Measurements from ENCODE around the gene VWA5B1. TPM values are rescaled to one million over a fixed set of nuclear protein-coding genes. Genes with fewer than 3 reads are reported as not detected.

Gene VWA5B1
- total RNA-seq, 2 experiments from 2014 or later = not detected

- peaks cover 2% of the 10 kb centered on the region for H3K4me1 Mint-ChIP-seq (ENCODE audit: low read depth)
- H3K27ac Mint-ChIP-seq = no peak overlapping the region
- no peak overlapping the region for H3K4me3 Mint-ChIP-seq
- POLR2A ChIA-PET = no interaction called here
- no peak for DNase-seq
- CTCF ChIA-PET = interaction anchor here (0.6 to 8.6 kb wide), 5 partner anchors 12 to 114 kb away, joined by 3 to 62 read pairs (median 4); no protein-coding TSS in a partner anchor
- H3K9me3 Mint-ChIP-seq = no peaks in the 10 kb centered on the region
- no peaks in the 10 kb centered on the region for H3K36me3 Mint-ChIP-seq
- intact Hi-C loops (cut with micrococcal nuclease) = no loop called here
- H3K27me3 Mint-ChIP-seq = peaks cover 33% of the 10 kb centered on the region
These were observed 90.0 kb downstream of the VWA5B1 start for GRCh38 chr1:20380616-20381035.

DNA sequence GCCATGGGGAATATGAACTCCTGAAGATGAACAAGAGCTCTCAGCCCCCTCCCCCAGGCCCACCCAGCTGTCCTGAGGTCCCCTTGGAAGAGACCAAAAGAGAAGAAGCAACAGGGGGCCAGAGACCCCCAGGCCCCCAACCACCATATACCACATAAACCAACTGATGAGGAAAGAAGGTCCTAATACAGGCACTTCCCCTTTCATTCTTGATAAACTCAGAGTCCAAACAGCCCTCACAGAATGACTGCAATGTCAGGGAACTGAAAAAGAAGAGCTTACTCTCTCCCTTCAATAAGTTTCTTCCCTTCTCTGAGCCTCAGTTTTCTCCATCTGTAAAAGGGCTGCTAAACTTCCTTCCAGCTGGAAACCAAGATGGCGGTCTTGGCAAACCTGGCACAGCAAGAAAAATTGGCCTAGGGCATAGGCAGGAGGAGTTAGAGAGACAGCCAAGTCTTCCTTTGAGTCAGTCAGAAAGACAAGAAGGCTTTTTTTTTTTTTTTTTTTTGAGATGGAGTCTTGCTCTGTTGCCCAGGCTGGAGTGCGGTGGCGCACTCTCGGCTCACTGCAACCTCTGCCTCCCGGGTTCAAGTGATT lies 90.5 kb downstream of the VWA5B1 start:
- ChIA-PET CTCF (interaction anchor here (1.3 to 8.6 kb wide), 4 partner anchors 13 to 113 kb away, joined by 4 to 62 read pairs (median 6); no protein-coding TSS in a partner anchor), POLR2A (interaction anchor here (0.6 kb wide), 1 partner anchor 964 kb away, joined by 3 read pairs; no protein-coding TSS in a partner anchor)
- Mint-ChIP-seq H3K36me3 (no peaks in the 10 kb centered on the region), H3K4me3 (no peak overlapping the region), H3K27me3 (peaks cover 35% of the 10 kb centered on the region), H3K27ac (no peak overlapping the region), H3K9me3 (no peaks in the 10 kb centered on the region), H3K4me1 (ENCODE audit: low read depth) (peaks cover 2% of the 10 kb centered on the region)
- intact Hi-C loops (cut with micrococcal nuclease) = no loop called here
- DNase-seq = no peak

GRCh38 chr1:20381961-20382360 lies 91.3 kb downstream of the VWA5B1 start:
- Mint-ChIP-seq H3K27me3 (peaks cover 39% of the 10 kb centered on the region), H3K9me3 (no peaks in the 10 kb centered on the region), H3K36me3 (no peaks in the 10 kb centered on the region), H3K4me3 (no peak overlapping the region), H3K27ac (no peak overlapping the region), H3K4me1 (ENCODE audit: low read depth) (peaks cover 2% of the 10 kb centered on the region)
- intact Hi-C loops (cut with micrococcal nuclease) = no loop called here
- no peak for DNase-seq
- CTCF ChIA-PET = interaction anchor here (1.1 to 8.6 kb wide), 3 partner anchors 15 to 112 kb away, joined by 3 to 62 read pairs (median 8); no protein-coding TSS in a partner anchor
- POLR2A ChIA-PET = interaction anchor here (0.6 kb wide), 1 partner anchor 963 kb away, joined by 3 read pairs; no protein-coding TSS in a partner anchor

DNA sequence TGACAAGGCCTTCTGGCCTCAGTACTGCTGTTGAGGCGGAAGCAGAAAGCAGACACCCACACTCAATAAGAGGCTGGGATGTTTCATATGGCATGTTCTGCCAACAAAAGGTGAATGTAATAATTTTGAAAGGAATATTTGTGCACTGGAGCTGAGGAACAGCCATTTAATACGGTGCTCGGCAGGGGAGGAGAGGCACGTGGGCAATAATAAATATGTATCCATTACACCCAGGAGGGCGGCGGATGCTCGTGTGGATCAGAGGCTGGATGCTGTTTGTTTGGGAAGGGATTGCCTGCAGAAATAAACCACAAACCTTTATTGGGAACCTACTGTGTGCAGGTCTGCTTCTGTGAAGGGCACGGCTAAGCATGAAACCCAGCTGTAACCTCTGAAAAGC lies 92.0 kb downstream of the VWA5B1 start:
- no peak for DNase-seq
- no peak overlapping the region for H3K4me3 Mint-ChIP-seq
- POLR2A ChIA-PET = no interaction called here
- intact Hi-C loops (cut with micrococcal nuclease) = no loop called here
- no peaks in the 10 kb centered on the region for H3K9me3 Mint-ChIP-seq
- peaks cover 42% of the 10 kb centered on the region for H3K27me3 Mint-ChIP-seq
- CTCF ChIA-PET = interaction anchor here (1.1 to 2.6 kb wide), 2 partner anchors 16 to 21 kb away, joined by 3 to 8 read pairs; no protein-coding TSS in a partner anchor
- peaks cover 2% of the 10 kb centered on the region for H3K4me1 Mint-ChIP-seq (ENCODE audit: low read depth)
- H3K27ac Mint-ChIP-seq = no peak overlapping the region
- no peaks in the 10 kb centered on the region for H3K36me3 Mint-ChIP-seq

GRCh38 chr1:20383631-20384030 lies 93.0 kb downstream of the VWA5B1 start:
- intact Hi-C loops (cut with micrococcal nuclease) = no loop called here

GRCh38 chr1:20385630-20386029 lies 95.0 kb downstream of the VWA5B1 start:
- ChIA-PET CTCF (no interaction called here), POLR2A (no interaction called here)
- Mint-ChIP-seq H3K36me3 (no peaks in the 10 kb centered on the region), H3K4me3 (no peak overlapping the region), H3K27me3 (peaks cover 45% of the 10 kb centered on the region), H3K9me3 (no peaks in the 10 kb centered on the region), H3K4me1 (ENCODE audit: low read depth) (no peaks in the 10 kb centered on the region), H3K27ac (no peak overlapping the region)
- DNase-seq = peak; percentile 4
- intact Hi-C loops (cut with micrococcal nuclease) = no loop called here

More at GRCh38 chr1:20383631-20384030, 93.0 kb downstream of the VWA5B1 start:
- CTCF ChIA-PET = interaction anchor here (2.6 kb wide), 1 partner anchor 22 kb away, joined by 8 read pairs; no protein-coding TSS in a partner anchor
- Mint-ChIP-seq H3K4me3 (no peak overlapping the region), H3K27ac (no peak overlapping the region), H3K27me3 (peaks cover 44% of the 10 kb centered on the region), H3K9me3 (no peaks in the 10 kb centered on the region), H3K4me1 (ENCODE audit: low read depth) (peaks cover 2% of the 10 kb centered on the region), H3K36me3 (no peaks in the 10 kb centered on the region)
- POLR2A ChIA-PET = no interaction called here
- no peak for DNase-seq

DNA sequence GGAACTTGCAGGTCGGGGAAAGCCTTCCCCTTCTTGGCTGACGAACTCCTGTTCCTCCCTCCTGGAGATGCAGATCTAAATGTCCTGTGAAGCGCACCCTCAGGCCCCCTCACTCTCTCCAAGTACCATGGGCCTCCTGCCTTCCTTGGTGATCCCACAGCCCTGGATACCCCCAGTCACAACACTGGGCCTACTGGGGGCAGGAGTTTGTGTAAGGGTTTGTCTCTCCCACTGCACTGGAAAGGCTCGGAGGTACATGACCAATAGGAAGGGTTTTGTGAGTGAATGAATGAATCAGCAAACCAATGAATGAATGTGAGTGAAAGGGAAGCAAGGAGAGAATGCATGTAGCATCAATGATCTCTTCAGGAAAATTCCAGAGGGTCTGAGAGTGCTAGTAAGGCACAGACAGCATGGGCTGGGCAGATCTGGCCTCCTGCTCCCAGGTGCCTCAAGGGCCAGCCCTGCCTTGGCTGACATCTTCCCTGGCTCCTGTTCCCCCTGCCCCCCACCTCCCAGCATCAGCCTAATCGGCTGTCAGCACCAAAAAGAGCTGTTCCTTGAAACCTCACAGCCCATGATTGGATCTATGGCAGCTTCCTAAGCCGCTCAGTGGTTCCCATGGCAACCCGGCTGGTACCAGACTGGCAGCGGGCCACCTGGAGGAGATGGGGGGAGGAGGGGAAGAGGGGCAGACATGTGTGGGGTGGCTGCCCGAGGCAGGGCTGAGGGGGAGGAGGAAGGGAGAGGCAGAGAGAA lies 95.8 kb downstream of the VWA5B1 start:
- peaks cover 49% of the 10 kb centered on the region for H3K27me3 Mint-ChIP-seq
- CTCF ChIA-PET = no interaction called here

GRCh38 chr1:20389571-20389970 lies 98.9 kb downstream of the VWA5B1 start:
- no peak overlapping the region for H3K4me3 Mint-ChIP-seq
- POLR2A ChIA-PET = no interaction called here
- H3K4me1 Mint-ChIP-seq (ENCODE audit: low read depth) = no peaks in the 10 kb centered on the region
- H3K36me3 Mint-ChIP-seq = no peaks in the 10 kb centered on the region
- intact Hi-C loops (cut with micrococcal nuclease) = no loop called here
- DNase-seq = no peak
- H3K9me3 Mint-ChIP-seq = peaks cover 6% of the 10 kb centered on the region
- H3K27me3 Mint-ChIP-seq = peaks cover 50% of the 10 kb centered on the region
- CTCF ChIA-PET = interaction anchor here (1.0 to 1.4 kb wide), 2 partner anchors 12 to 177 kb away, joined by 3 to 5 read pairs; no protein-coding TSS in a partner anchor
- no peak overlapping the region for H3K27ac Mint-ChIP-seq

More for the DNA sequence above, 95.8 kb downstream of the VWA5B1 start:
- Mint-ChIP-seq H3K4me1 (ENCODE audit: low read depth) (no peaks in the 10 kb centered on the region), H3K4me3 (no peak overlapping the region), H3K9me3 (no peaks in the 10 kb centered on the region), H3K27ac (no peak overlapping the region), H3K36me3 (no peaks in the 10 kb centered on the region)
- POLR2A ChIA-PET = no interaction called here
- intact Hi-C loops (cut with micrococcal nuclease) = no loop called here
- DNase-seq = peak; percentile 4

DNA sequence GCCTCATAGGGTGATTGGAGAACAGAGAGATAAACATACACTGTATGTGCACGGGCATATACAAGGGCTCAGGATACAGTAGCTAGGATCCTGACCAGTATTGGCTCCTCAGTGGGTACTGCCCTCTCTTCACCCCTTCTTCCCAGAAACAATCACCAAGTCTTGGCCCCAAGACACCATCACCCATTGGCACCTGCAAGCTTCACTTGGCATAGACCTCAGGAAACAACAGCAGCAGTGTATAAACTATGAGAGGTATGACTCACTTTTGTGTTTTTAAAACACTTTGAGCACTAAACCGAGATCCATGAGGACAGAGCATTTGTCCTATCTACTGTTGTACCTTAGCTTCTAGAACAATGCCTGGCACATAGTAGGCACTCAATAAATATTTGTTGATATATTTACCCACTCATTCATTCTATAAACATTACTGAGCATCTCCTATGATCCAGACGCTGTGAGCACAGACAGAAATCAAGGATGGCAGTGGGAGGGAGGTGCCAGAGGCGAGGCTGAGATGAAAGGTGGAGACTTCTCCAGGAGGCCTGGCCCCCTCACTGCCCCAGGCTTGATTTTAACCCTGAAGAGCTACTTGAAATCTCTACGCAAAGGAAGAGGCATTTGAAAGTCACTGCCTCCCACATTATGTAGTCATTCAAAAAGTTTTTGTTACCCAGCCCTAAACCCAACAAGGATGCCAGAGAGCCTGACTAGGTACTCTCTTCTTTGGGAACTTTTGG lies 100.1 kb downstream of the VWA5B1 start:
- ChIA-PET CTCF (interaction anchor here (1.4 kb wide), 1 partner anchor 13 kb away, joined by 5 read pairs; no protein-coding TSS in a partner anchor), POLR2A (no interaction called here)
- no peak for DNase-seq
- Mint-ChIP-seq H3K36me3 (no peaks in the 10 kb centered on the region), H3K27me3 (peaks cover 40% of the 10 kb centered on the region), H3K4me1 (ENCODE audit: low read depth) (no peaks in the 10 kb centered on the region), H3K4me3 (no peak overlapping the region), H3K27ac (no peak overlapping the region), H3K9me3 (peaks cover 14% of the 10 kb centered on the region)
- intact Hi-C loops (cut with micrococcal nuclease) = no loop called here

- no peaks in the 10 kb centered on the region for H3K36me3 Mint-ChIP-seq
- no peak overlapping the region for H3K27ac Mint-ChIP-seq
- CTCF ChIA-PET = interaction anchor here (1.3 kb wide), 1 partner anchor 33 kb away, joined by 4 read pairs; no protein-coding TSS in a partner anchor
- H3K4me3 Mint-ChIP-seq = no peak overlapping the region
- intact Hi-C loops (cut with micrococcal nuclease) = no loop called here
- peaks cover 35% of the 10 kb centered on the region for H3K27me3 Mint-ChIP-seq
- no peak for DNase-seq
- H3K4me1 Mint-ChIP-seq (ENCODE audit: low read depth) = no peaks in the 10 kb centered on the region
- POLR2A ChIA-PET = no interaction called here
- H3K9me3 Mint-ChIP-seq = peaks cover 16% of the 10 kb centered on the region
These were observed 104.6 kb downstream of the VWA5B1 start for GRCh38 chr1:20395255-20395654.

DNA sequence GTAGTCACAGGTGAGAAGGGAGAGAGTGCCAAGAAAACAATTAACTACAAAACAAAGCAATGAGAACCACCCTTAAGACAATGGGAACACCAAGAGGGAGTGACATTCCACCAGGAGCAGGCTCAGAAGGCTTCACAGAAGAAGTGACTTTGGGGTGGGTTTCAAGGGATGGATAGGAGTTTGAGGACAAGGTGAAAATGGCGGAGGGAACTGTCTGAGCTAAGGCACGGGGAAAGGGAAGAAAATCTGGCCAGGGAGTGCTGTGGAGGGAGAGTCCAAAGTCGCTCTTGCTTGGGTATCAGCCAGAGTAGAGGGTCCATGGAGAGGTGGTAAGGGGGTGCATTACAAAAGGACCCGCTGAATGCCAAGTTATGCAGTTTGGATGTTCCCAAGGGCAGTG lies 108.1 kb downstream of the VWA5B1 start:
- ChIA-PET CTCF (no interaction called here), POLR2A (no interaction called here)
- no peak overlapping the region for H3K4me3 Mint-ChIP-seq
- H3K4me1 Mint-ChIP-seq (ENCODE audit: low read depth) = no peaks in the 10 kb centered on the region
- H3K9me3 Mint-ChIP-seq = peaks cover 16% of the 10 kb centered on the region
- DNase-seq = no peak
- intact Hi-C loops (cut with micrococcal nuclease) = no loop called here
- H3K27ac Mint-ChIP-seq = no peak overlapping the region
- peaks cover 39% of the 10 kb centered on the region for H3K27me3 Mint-ChIP-seq
- H3K36me3 Mint-ChIP-seq = no peaks in the 10 kb centered on the region

DNA sequence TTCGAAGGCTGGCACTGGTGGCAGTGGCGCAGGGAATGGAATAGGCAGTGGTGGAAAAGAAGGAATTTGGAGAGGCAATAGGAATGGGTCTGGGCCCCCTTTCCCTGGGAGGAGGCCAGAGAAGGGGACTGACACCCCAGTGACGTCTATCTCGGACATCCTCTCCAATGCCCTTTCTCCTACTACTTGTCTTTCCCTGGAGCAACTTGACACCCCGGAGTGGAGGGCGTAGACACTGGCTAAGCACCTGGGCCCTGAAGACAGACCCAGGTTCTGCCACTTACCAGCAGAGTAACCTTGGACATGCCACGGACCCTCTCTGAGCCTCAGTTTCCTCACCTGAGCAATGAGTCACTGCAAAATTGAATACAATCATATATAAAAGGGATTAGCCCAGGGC lies 108.5 kb downstream of the VWA5B1 start:
- ChIA-PET POLR2A (no interaction called here), CTCF (no interaction called here)
- intact Hi-C loops (cut with micrococcal nuclease) = no loop called here
- H3K36me3 Mint-ChIP-seq = no peaks in the 10 kb centered on the region
- H3K9me3 Mint-ChIP-seq = peaks cover 12% of the 10 kb centered on the region
- H3K4me3 Mint-ChIP-seq = no peak overlapping the region
- peaks cover 43% of the 10 kb centered on the region for H3K27me3 Mint-ChIP-seq
- H3K27ac Mint-ChIP-seq = no peak overlapping the region
- no peaks in the 10 kb centered on the region for H3K4me1 Mint-ChIP-seq (ENCODE audit: low read depth)
- no peak for DNase-seq
